Tibial artery (tissue), 4 donors: ENCODE data around the gene CPAMD8.
"Not testable (repeated sequence)": the region's sequence is repeated elsewhere in the genome, so short reads cannot be mapped to it uniquely, and the experiment has no call there.

Experiments
- DNase-seq, 2 donors: peaks; one replicate each; pipeline ENCODE4 v3.0.0-alpha.2; 2019
- H3K27ac ChIP-seq, 2 donors: fragments of 200-600 bp; sonication (generic) in 1 of 2; 1 replicate in 1 of 2; 2 replicates in 1 of 2; pipeline ENCODE4 v1.5.1; 2018 to 2019; ENCODE audit warnings: mild to moderate bottlenecking in 1 of 2
- H3K27me3 ChIP-seq, 2 donors: fragments of 200-600 bp; sonication (generic) in 1 of 2; one replicate each; pipeline versions ENCODE4 v1.5.1 to v1.6.0; 2016 to 2019
- H3K36me3 ChIP-seq, 3 donors: fragments of 200-600 bp; sonication (generic) in 2 of 3; one replicate each; pipeline ENCODE4 v1.5.1; 2016 to 2019; ENCODE audit warnings: mild to moderate bottlenecking in 2 of 3
- H3K4me1 ChIP-seq, 4 donors: fragments of 200-600 bp; sonication (generic) in 2 of 4; 1 replicate in 3 of 4; 2 replicates in 1 of 4; pipeline ENCODE4 v1.5.1; 2016 to 2019
- H3K4me3 ChIP-seq, 2 donors: fragments of 200-600 bp; sonication (generic) in 1 of 2; 1 replicate in 1 of 2; 2 replicates in 1 of 2; pipeline ENCODE4 v1.5.1; 2018 to 2019; ENCODE audit warnings: mild to moderate bottlenecking in 2 of 2
- H3K9me3 ChIP-seq, 3 donors: fragments of 200-600 bp; sonication (generic) in 1 of 3; one replicate each; pipeline ENCODE4 v1.5.1; 2016 to 2019
- CTCF ChIP-seq, 2 experiments: fragments of 200-600 bp in 1 of 2; fragments of 450-650 bp in 1 of 2; IDR thresholded peaks; one replicate each; pipeline ENCODE4 v1.5.1; 2017 to 2019; ENCODE audit warnings: antibody characterized with exemption in 2 of 2, mild to moderate bottlenecking in 1 of 2, moderate library complexity in 1 of 2
- intact Hi-C: fragments of 100-400 bp; cut with DNase I; formaldehyde crosslinking; loops from one replicate; pipeline ENCODE4 v1.15.0; 2023; ENCODE audit warnings: low total_unique reads

Gene CPAMD8

DNA sequence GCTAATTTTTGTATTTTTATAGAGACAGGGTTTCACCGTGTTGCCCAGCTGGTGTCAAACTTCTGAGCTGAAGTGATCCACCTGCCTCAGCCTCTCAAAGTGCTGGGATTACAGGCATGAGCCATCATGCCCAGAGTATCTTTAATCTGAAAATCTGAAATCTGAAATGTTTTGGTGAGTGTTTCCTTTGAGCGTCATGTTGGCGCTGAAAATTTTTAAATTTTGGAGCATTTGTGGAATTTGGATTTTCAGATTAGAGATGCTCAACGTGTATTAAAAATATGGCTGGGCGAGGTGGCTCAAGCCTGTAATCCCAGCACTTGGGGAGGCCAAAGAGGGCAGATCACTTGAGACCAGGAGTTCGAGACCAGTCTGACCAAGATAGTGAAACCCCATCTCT is 5.1 kb upstream of the CPAMD8 start:
- Histone ChIP-seq H3K9me3 (no peaks in the 10 kb centered on the region), H3K4me1 (peaks cover 0 to 6% (median 1%) of the 10 kb centered on the region in 4 donors), H3K27ac (no peak overlapping the region), H3K4me3 (no peak overlapping the region), H3K36me3 (no peaks in the 10 kb centered on the region), H3K27me3 (peaks cover 0 to 37% of the 10 kb centered on the region in 2 donors)
- DNase-seq = no peak
- intact Hi-C loops = no loop called here
- no peak for TF ChIP-seq CTCF (IDR thresholded peaks at IDR 0.05)

GRCh38 chr19:17027535-17027975 is 945 bp upstream of the CPAMD8 start:
- DNase-seq = no peak
- peaks cover 0 to 15% (median 9%) of the 10 kb centered on the region in 4 donors for H3K4me1 ChIP-seq
- peaks cover 0 to 4% (median 0%) of the 10 kb centered on the region in 3 donors for H3K36me3 ChIP-seq
- no peak overlapping the region for H3K4me3 ChIP-seq
- intact Hi-C loops = no loop called here
- peaks cover 0 to 60% of the 10 kb centered on the region in 2 donors for H3K27me3 ChIP-seq
- peaks cover 0 to 20% (median 19%) of the 10 kb centered on the region in 3 donors for H3K9me3 ChIP-seq
- H3K27ac ChIP-seq = no peak overlapping the region
- TF ChIP-seq CTCF (IDR thresholded peaks at IDR 0.05) = no peak

- no peak for DNase-seq
- peaks cover 0 to 57% of the 10 kb centered on the region in 2 donors for H3K27me3 ChIP-seq
- intact Hi-C loops = no loop called here
- no peak for TF ChIP-seq CTCF (IDR thresholded peaks at IDR 0.05)
- no peak overlapping the region for H3K27ac ChIP-seq
- H3K4me3 ChIP-seq = peak overlapping the region; percentile 22 to 29
- H3K36me3 ChIP-seq = peaks cover 0 to 4% (median 0%) of the 10 kb centered on the region in 3 donors
- peaks cover 0 to 15% (median 9%) of the 10 kb centered on the region in 4 donors for H3K4me1 ChIP-seq
- peaks cover 0 to 20% (median 19%) of the 10 kb centered on the region in 3 donors for H3K9me3 ChIP-seq
Observed at GRCh38 chr19:17025991-17026658, 485 bp downstream of the CPAMD8 start.

DNA sequence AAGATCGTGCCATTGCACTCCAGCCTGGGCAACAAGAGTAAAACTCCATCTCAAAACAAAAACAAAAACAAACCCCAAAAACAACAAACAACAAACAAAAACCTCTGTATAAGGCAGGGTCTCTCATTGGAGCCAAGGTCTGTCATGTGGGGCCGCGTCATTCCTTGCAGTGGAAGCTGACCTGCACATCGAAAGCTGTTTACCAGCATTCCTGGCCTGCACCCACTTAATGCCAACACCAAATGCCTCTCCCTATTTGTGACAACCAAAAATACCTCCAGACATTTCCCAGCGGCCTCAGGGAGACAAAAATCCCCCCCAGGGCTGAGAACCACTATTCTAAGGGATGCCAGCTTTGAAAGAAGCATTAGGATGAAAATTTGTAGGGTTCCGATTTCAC is 1.2 kb downstream of the CPAMD8 start:
- no peak for TF ChIP-seq CTCF (IDR thresholded peaks at IDR 0.05)
- peaks cover 0 to 15% (median 11%) of the 10 kb centered on the region in 4 donors for H3K4me1 ChIP-seq
- peaks cover 0 to 4% (median 0%) of the 10 kb centered on the region in 3 donors for H3K36me3 ChIP-seq
- peaks cover 0 to 57% of the 10 kb centered on the region in 2 donors for H3K27me3 ChIP-seq
- intact Hi-C loops = no loop called here
- H3K9me3 ChIP-seq = peaks cover 0 to 20% (median 19%) of the 10 kb centered on the region in 3 donors
- no peak for DNase-seq
- no peak overlapping the region for H3K4me3 ChIP-seq
- no peak overlapping the region for H3K27ac ChIP-seq

DNA sequence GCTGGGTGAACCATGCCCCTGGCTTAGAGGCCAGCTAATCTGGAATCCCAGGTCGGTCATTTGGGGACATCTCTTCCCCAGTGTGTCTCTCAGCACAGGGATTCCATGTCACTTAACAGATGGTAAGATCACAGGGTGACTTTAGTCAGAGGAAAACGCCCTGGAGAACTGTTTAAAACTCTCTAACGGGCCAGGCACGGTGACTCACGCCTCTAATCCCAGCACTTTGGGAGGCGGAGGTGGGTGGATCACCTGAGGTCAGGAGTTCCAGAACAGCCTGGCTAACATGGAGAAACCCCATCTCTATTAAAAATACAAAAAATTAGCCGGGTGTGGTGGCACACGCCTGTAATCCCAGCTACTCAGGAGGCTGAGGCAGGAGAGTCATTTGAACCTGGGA is 1.7 kb downstream of the CPAMD8 start:
- H3K4me3 ChIP-seq = not testable (repeated sequence)

GRCh38 chr19:17023805-17024204 is 2.8 kb downstream of the CPAMD8 start:
- no peak for DNase-seq
- peaks cover 0 to 4% (median 0%) of the 10 kb centered on the region in 3 donors for H3K36me3 ChIP-seq
- no peak for TF ChIP-seq CTCF (IDR thresholded peaks at IDR 0.05)
- peaks cover 0 to 55% of the 10 kb centered on the region in 2 donors for H3K27me3 ChIP-seq
- intact Hi-C loops = no loop called here
- peaks cover 0 to 20% (median 19%) of the 10 kb centered on the region in 3 donors for H3K9me3 ChIP-seq
- no peak overlapping the region for H3K4me3 ChIP-seq
- no peak overlapping the region for H3K27ac ChIP-seq
- peaks cover 0 to 19% (median 11%) of the 10 kb centered on the region in 4 donors for H3K4me1 ChIP-seq

More for the DNA sequence above, 1.7 kb downstream of the CPAMD8 start:
- Histone ChIP-seq H3K4me1 (peaks cover 0 to 19% (median 11%) of the 10 kb centered on the region in 4 donors), H3K9me3 (peaks cover 0 to 20% (median 19%) of the 10 kb centered on the region in 3 donors), H3K27me3 (peaks cover 0 to 57% of the 10 kb centered on the region in 2 donors)
- intact Hi-C loops, H3K36me3 ChIP-seq, DNase-seq, H3K27ac ChIP-seq: not testable (repeated sequence)
